ENCODE measurements around the gene AHSA1. TPM values are rescaled to one million over a fixed set of nuclear protein-coding genes. Genes with fewer than 3 reads are reported as not detected.

The AHSA1 gene
- polyA plus RNA-seq, 1 experiment, result 145 TPM

DNA sequence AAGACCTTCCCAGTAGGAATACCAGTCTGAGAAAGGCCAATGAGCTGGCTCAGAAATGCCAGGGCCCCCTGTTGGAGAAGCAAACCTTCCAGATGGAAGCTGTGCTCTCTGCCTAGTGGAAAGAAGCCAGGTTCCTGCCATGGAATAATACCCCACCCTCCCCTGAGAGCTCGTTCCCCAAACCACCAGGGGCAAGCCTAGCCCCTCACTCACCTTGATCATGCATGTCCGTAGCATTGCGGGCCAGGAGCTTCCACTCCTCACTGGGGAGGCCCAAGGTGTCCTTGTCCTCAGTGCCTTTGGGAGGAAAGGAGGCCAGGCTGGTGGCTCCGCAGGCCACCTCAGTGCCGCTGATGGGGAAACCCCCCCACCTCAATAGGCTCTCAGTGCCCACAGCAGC, 20.1 kb downstream of the AHSA1 start:
- Histone ChIP-seq H3K9me3 (ENCODE audit: control insufficient read depth, insufficient read depth, low read length) (no peaks in the 10 kb centered on the region; the same call in 1 of the 2 replicates), H3K27ac (ENCODE audit: low read depth, low read length) (no peak overlapping the region), H3K27me3 (ENCODE audit: control insufficient read depth, insufficient read depth, low read length) (peaks cover 26% of the 10 kb centered on the region), H3K4me3 (ENCODE audit: low read depth, low read length) (no peak overlapping the region)
- ChIA-PET CTCF (interaction anchor here (1.6 kb wide), 1 partner anchor 19 kb away, joined by 10 read pairs; no protein-coding TSS in a partner anchor), POLR2A (no interaction called here)
- DNase-seq (ENCODE audit: low read depth, low spot score), result no peak
- TF ChIP-seq, protein P1, sequence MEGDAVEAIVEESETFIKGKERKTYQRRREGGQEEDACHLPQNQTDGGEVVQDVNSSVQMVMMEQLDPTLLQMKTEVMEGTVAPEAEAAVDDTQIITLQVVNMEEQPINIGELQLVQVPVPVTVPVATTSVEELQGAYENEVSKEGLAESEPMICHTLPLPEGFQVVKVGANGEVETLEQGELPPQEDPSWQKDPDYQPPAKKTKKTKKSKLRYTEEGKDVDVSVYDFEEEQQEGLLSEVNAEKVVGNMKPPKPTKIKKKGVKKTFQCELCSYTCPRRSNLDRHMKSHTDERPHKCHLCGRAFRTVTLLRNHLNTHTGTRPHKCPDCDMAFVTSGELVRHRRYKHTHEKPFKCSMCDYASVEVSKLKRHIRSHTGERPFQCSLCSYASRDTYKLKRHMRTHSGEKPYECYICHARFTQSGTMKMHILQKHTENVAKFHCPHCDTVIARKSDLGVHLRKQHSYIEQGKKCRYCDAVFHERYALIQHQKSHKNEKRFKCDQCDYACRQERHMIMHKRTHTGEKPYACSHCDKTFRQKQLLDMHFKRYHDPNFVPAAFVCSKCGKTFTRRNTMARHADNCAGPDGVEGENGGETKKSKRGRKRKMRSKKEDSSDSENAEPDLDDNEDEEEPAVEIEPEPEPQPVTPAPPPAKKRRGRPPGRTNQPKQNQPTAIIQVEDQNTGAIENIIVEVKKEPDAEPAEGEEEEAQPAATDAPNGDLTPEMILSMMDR (IDR thresholded peaks at IDR 0.05; ENCODE audit: low read depth, low read length), result no peak

DNA sequence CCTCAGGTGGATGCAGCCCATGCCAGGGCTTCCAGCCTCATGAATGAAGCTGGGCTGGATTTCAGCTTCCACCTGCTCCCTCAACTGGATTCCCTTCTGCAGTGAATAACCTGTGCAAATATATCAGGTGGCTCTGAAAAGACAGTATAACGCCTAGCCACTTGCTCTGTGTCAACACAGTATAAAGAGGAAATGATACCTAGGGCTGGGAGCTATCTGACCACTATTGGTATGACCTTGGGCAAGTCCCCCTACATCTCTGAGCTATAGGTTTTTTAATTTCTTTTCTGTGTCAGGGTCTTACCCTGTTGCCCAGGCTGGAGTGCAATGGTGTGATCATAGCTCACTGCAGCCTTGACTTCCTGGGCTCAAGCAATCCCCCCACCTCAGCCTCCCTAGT, 20.9 kb downstream of the AHSA1 start:
- DNase-seq (ENCODE audit: low read depth, low spot score), result no peak
- ChIA-PET CTCF (interaction anchor here (0.8 to 1.6 kb wide), 2 partner anchors 19 to 72 kb away, joined by 3 to 10 read pairs; no protein-coding TSS in a partner anchor), POLR2A (interaction anchor here (0.6 kb wide), 1 partner anchor 19 kb away, joined by 10 read pairs; no protein-coding TSS in a partner anchor)
- H3K27me3 ChIP-seq (ENCODE audit: control insufficient read depth, insufficient read depth, low read length), result peaks cover 25% of the 10 kb centered on the region
- H3K4me3 ChIP-seq (ENCODE audit: low read depth, low read length), result no peak overlapping the region
- H3K27ac ChIP-seq (ENCODE audit: low read depth, low read length), result no peak overlapping the region
- TF ChIP-seq, protein P1 (IDR thresholded peaks at IDR 0.05; ENCODE audit: low read depth, low read length), result no peak
- H3K9me3 ChIP-seq (ENCODE audit: control insufficient read depth, insufficient read depth, low read length), result no peaks in the 10 kb centered on the region; the same call in 1 of the 2 replicates

DNA sequence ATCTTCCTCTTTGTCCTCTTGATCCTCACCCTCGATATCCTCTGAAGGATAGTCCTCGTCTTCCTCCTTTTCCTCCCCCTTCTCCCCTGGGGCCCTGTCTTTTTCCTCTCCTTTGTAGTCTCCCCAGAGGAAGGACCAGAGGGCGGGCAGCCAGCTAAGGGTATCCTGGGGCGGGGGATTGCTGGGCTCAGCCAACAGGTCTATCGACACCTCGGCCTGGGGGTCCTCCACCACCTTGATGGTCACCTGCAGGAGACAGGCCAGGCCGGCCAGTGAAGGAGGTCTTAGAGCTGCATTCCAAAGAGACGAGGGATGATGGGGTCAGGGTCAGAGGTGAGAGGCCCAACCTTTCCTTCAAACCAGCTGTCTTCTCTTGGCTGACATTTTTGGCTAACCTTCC, 24.5 kb downstream of the AHSA1 start:
- H3K9me3 ChIP-seq (ENCODE audit: control insufficient read depth, insufficient read depth, low read length), result no peaks in the 10 kb centered on the region
- no peak overlapping the region for H3K4me3 ChIP-seq (ENCODE audit: low read depth, low read length)
- peaks cover 8% of the 10 kb centered on the region for H3K27me3 ChIP-seq (ENCODE audit: control insufficient read depth, insufficient read depth, low read length)
- DNase-seq (ENCODE audit: low read depth, low spot score), result no peak
- ChIA-PET POLR2A (no interaction called here), CTCF (interaction anchor here (1.1 to 1.7 kb wide), 2 partner anchors 23 to 1477 kb away, joined by 3 to 6 read pairs; no protein-coding TSS in a partner anchor)
- TF ChIP-seq, protein P1 (IDR thresholded peaks at IDR 0.05; ENCODE audit: low read depth, low read length), result no peak
- H3K27ac ChIP-seq (ENCODE audit: low read depth, low read length), result no peak overlapping the region

DNA sequence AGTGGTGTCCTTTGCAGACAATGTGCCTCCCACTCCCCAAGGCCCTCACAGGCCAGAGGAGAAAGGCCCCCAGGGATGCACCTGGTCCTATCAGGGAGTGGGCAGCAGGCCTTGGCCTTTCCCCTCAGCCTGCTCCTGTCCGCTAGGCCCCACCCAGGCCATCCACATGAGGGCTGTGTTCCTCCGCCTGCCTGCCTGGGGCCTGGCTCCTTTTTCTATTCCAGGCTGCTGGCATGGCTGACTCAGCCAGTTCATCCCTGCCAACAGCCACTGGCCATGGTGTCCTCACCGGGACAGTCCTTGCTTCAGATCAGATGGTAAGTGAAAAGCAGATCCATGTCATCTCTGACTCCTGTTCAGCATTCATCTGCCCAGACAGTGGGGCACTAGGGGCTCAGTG, 27.4 kb downstream of the AHSA1 start:
- no peak for DNase-seq (ENCODE audit: low read depth, low spot score)
- H3K27ac ChIP-seq (ENCODE audit: low read depth, low read length), result no peak overlapping the region

More for the DNA sequence above, 27.4 kb downstream of the AHSA1 start:
- ChIA-PET CTCF (no interaction called here), POLR2A (no interaction called here)
- Histone ChIP-seq H3K9me3 (ENCODE audit: control insufficient read depth, insufficient read depth, low read length) (no peaks in the 10 kb centered on the region), H3K27me3 (ENCODE audit: control insufficient read depth, insufficient read depth, low read length) (peaks cover 6% of the 10 kb centered on the region), H3K4me3 (ENCODE audit: low read depth, low read length) (no peak overlapping the region)
- TF ChIP-seq, protein P1 (IDR thresholded peaks at IDR 0.05; ENCODE audit: low read depth, low read length), result no peak
